Psoas muscle (tissue), 8 donors: ENCODE measurements around the gene RHAG. TPM values are rescaled to one million over a fixed set of nuclear protein-coding genes. Genes with fewer than 3 reads are reported as not detected.

ENCODE experiments used
- ATAC-seq, 4 donors: fragments of 200-7000 bp; cut with Tn5 transposase; one replicate each; pipeline ENCODE4 v1.9.1; 2020; ENCODE audit warnings: moderate library complexity in 3 of 4, mild to moderate bottlenecking in 2 of 4
- DNase-seq, 2 donors: peaks; one replicate each; pipeline ENCODE4 v3.0.0-alpha.2; 2020
- H3K27ac ChIP-seq: fragments of 200-600 bp; one replicate; pipeline ENCODE4 v1.8.0; 2022
- H3K27me3 ChIP-seq, 3 donors: fragments of 200-600 bp in 1 of 3; one replicate each; pipeline versions ENCODE4 v1.6.1 to v1.8.0; 2013 to 2022; ENCODE audit warnings: low read length in 2 of 3, mild to moderate bottlenecking in 2 of 3, moderate library complexity in 1 of 3; ENCODE audit not compliant: insufficient read depth in 3 of 3
- H3K36me3 ChIP-seq, 2 donors: fragments of 200-600 bp in 1 of 2; one replicate each; pipeline versions ENCODE4 v1.6.1 to v1.8.0; 2013 to 2022; ENCODE audit warnings: low read depth in 1 of 2, mild to moderate bottlenecking in 1 of 2, moderate library complexity in 1 of 2; ENCODE audit not compliant: insufficient read depth in 1 of 2
- H3K4me1 ChIP-seq: fragments of 200-600 bp; one replicate; pipeline ENCODE4 v1.8.0; 2022
- H3K4me3 ChIP-seq: fragments of 200-600 bp; one replicate; pipeline ENCODE4 v1.8.0; 2022; ENCODE audit warnings: mild to moderate bottlenecking
- H3K9me3 ChIP-seq: fragments of 200-600 bp; one replicate; pipeline ENCODE4 v1.8.0; 2022
- WGBS, 3 donors: extraction: QIAGEN DNeasy Blood & Tissue Kit; methylation state at CpG; one replicate each; pipeline versions ENCODE4 v1.1.6 to v1.1.7; 2013; 5-methylcytosine and 5-hydroxymethylcytosine counted together
- intact Hi-C, 2 donors: fragments of 100-400 bp; cut with DNase I; formaldehyde crosslinking; loops; one replicate each; pipeline versions ENCODE4 v1.11.0 to v1.14.2; 2022
- long read RNA-seq, 2 donors: library from polyadenylated mRNA; unstranded; transcript quantifications; one replicate each; pipeline ENCODE4 v2.0.0, GENCODE V29; 2021
- polyA plus RNA-seq, 3 donors: library from polyadenylated mRNA; stranded (reverse); fragments of 200-250 nt; gene quantifications; one replicate each; pipeline ENCODE4 v1.2.3, GENCODE V29; 2013
- total RNA-seq, 4 donors: library from RNA; stranded (reverse); fragmentation: NEBNext Ultra II Directional in 2 of 4; extraction: Animal tissue kit (Norgen Biotek cat#: 25700) in 2 of 4; gene quantifications; one replicate each; pipeline versions ENCODE4 v1.2.1 to v1.2.4, GENCODE V29; 2021 to 2023
- TF ChIP-seq, protein P1 (sequence below): fragments of 200-600 bp; IDR thresholded peaks from one replicate; pipeline ENCODE4 v1.8.0; 2022; ENCODE audit warnings: antibody characterized with exemption
- donor health status: healthy with polysubstance abuse.
- donor health status: DM: no; HTN: no; CAD: no; lungs with moderate emphysema.
- donor health status: Bipolar disorder and iron deficiency.
- donor health status: healthy.
- donor health status: DM: yes; HTN: yes; CAD: no.
- donor health status: DM: no; HTN: no; CAD: no.
- donor health status: DM: no; HTN: no; CAD: no.
- donor health status: DM: yes; HTN: yes; CAD: no.

The RHAG gene
- not detected for total RNA-seq
- under 1 TPM in 1 of 3 donors, not detected in 2; 0.04 TPM for polyA plus RNA-seq
- long read RNA-seq, donor 1 = 0 reads
- long read RNA-seq, donor 2 = 0 reads

- H3K36me3 ChIP-seq = no peaks in the 10 kb centered on the region
- WGBS, 3 donors = 68 to 78% (median 74%) methylated on average over 3 of the region's 3 CpGs
- TF ChIP-seq, protein P1, sequence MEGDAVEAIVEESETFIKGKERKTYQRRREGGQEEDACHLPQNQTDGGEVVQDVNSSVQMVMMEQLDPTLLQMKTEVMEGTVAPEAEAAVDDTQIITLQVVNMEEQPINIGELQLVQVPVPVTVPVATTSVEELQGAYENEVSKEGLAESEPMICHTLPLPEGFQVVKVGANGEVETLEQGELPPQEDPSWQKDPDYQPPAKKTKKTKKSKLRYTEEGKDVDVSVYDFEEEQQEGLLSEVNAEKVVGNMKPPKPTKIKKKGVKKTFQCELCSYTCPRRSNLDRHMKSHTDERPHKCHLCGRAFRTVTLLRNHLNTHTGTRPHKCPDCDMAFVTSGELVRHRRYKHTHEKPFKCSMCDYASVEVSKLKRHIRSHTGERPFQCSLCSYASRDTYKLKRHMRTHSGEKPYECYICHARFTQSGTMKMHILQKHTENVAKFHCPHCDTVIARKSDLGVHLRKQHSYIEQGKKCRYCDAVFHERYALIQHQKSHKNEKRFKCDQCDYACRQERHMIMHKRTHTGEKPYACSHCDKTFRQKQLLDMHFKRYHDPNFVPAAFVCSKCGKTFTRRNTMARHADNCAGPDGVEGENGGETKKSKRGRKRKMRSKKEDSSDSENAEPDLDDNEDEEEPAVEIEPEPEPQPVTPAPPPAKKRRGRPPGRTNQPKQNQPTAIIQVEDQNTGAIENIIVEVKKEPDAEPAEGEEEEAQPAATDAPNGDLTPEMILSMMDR = no peak
- intact Hi-C loops = no loop called here
- no peaks in the 10 kb centered on the region for H3K27me3 ChIP-seq
- H3K27ac ChIP-seq = no peak within 1 kb of the TSS
- H3K9me3 ChIP-seq = no peaks in the 10 kb centered on the region
- no peak for DNase-seq
- H3K4me1 ChIP-seq = no peaks in the 10 kb centered on the region
- no peak within 1 kb of the TSS for H3K4me3 ChIP-seq
- ATAC-seq = no peak
Measured at GRCh38 chr6:49636713-49637349, at the start of gene RHAG. TSS of gene RHAG (minus strand) at chr6:49636839. CDS start at chr6:49636812, 27 bp downstream.

- Histone ChIP-seq H3K4me1 (no peaks in the 10 kb centered on the region), H3K27ac (no peak overlapping the region), H3K36me3 (no peaks in the 10 kb centered on the region), H3K9me3 (no peaks in the 10 kb centered on the region), H3K27me3 (no peaks in the 10 kb centered on the region), H3K4me3 (no peak overlapping the region)
- 60 to 70% (median 61%) methylated on average over 4 of the region's 4 CpGs for WGBS, 3 donors
- ATAC-seq (no peak), DNase-seq (no peak)
- TF ChIP-seq, protein P1 = no peak
- intact Hi-C loops = no loop called here
Measured at GRCh38 chr6:49676671-49677281, 40.1 kb upstream of the RHAG start.

DNA sequence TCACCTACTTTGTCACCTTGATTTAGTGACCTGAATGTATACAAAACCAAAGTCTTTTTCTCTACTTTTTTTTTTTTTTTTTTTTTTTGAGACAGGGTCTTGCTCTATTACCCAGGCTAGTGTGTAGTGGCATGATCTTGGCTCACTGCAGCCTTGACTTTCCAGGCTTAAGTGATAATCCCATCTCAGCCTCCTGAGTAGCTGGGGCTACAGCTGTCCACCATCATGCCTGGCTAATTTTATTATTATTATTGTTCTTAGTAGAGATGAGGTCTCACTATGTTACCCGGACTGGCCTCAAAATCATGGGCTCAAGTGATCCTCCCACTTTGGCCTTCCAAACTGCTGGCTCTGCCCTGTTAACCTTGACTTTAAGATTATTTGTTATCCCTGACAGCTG is 39.2 kb upstream of the RHAG start:
- 53 to 72% (median 60%) methylated on average over 1 of the region's 1 CpG for WGBS, 3 donors
- H3K4me3 ChIP-seq = no peak overlapping the region
- intact Hi-C loops = no loop called here
- H3K36me3 ChIP-seq = no peaks in the 10 kb centered on the region
- no peak overlapping the region for H3K27ac ChIP-seq
- TF ChIP-seq, protein P1 = no peak
- no peaks in the 10 kb centered on the region for H3K4me1 ChIP-seq
- no peak for ATAC-seq
- DNase-seq = no peak
- H3K9me3 ChIP-seq = no peaks in the 10 kb centered on the region
- no peaks in the 10 kb centered on the region for H3K27me3 ChIP-seq

GRCh38 chr6:49668083-49668511 is 31.5 kb upstream of the RHAG start:
- no peak overlapping the region for H3K27ac ChIP-seq
- H3K27me3 ChIP-seq = no peaks in the 10 kb centered on the region
- no peak for DNase-seq
- H3K9me3 ChIP-seq = no peaks in the 10 kb centered on the region
- intact Hi-C loops = no loop called here
- H3K4me1 ChIP-seq = no peaks in the 10 kb centered on the region
- ATAC-seq = no peak
- H3K4me3 ChIP-seq = no peak overlapping the region
- TF ChIP-seq, protein P1 = no peak
- no peaks in the 10 kb centered on the region for H3K36me3 ChIP-seq
